SK-N-SH (cell line): ENCODE results near the gene SLC25A53. TPM values are rescaled to one million over a fixed set of nuclear protein-coding genes. Genes with fewer than 3 reads are reported as not detected.

Experiments used
- CTCF ChIA-PET: fragments of 300-600, 350-600 bp; formaldehyde crosslinking; extraction: SDS; loops from one replicate; lab custom pipeline; 2021; lab: Yijun Ruan, JAX
- POLR2A ChIA-PET: fragments of 350-600 bp; sonication (Branson Sonifier 250); formaldehyde crosslinking; extraction: SDS; loops from one replicate; lab custom pipeline; 2020; ENCODE audit warnings: antibody characterized with exemption, inconsistent platforms; lab: Yijun Ruan, JAX
- DNase-seq: peaks from one replicate; pipeline ENCODE4 v3.0.0; 2012
- H2AFZ ChIP-seq: fragments of 200-600 bp; sonication (generic); 2 replicates; pipeline ENCODE4 v1.8.1; 2016; ENCODE audit warnings: antibody characterized with exemption, mild to moderate bottlenecking, low read depth
- H3F3A ChIP-seq: fragments of 200-600 bp; sonication (generic); replicated peaks from 2 replicates; pipeline ENCODE3; 2016; ENCODE audit warnings: antibody characterized with exemption, mild to moderate bottlenecking; ENCODE audit not compliant: insufficient read depth
- H3K27ac ChIP-seq, 2 experiments: fragments of 200-500 bp in 1 of 2; fragments of 200-600 bp in 1 of 2; sonication (Bioruptor generic) in 1 of 2; sonication (generic), shearing (Covaris generic) in 1 of 2; 2 replicates each; pipeline versions ENCODE4 v1.5.1 to v1.6.1; 2014 to 2016; ENCODE audit warnings: low read depth in 2 of 2, inconsistent platforms in 1 of 2, low read length in 1 of 2, mild to moderate bottlenecking in 1 of 2, mixed read lengths in 1 of 2
- H3K27me3 ChIP-seq: fragments of 200-600 bp; sonication (generic), shearing (Covaris generic); 2 replicates; pipeline ENCODE4 v1.6.1; 2016; ENCODE audit warnings: mixed run types; ENCODE audit not compliant: insufficient read depth
- H3K36me3 ChIP-seq, 2 experiments: fragments of 200-500 bp in 1 of 2; fragments of 200-600 bp in 1 of 2; sonication (Bioruptor generic) in 1 of 2; sonication (generic) in 1 of 2; replicated peaks in 1 of 2; 2 replicates each; pipeline versions ENCODE3 to v1.5.1; 2014 to 2016; ENCODE audit warnings: low read length in 1 of 2, mild to moderate bottlenecking in 1 of 2; ENCODE audit not compliant: insufficient read depth in 2 of 2, control insufficient read depth in 1 of 2
- H3K4me1 ChIP-seq, 2 experiments: fragments of 200-500 bp in 1 of 2; fragments of 200-600 bp in 1 of 2; sonication (Bioruptor generic) in 1 of 2; sonication (generic), shearing (Covaris generic) in 1 of 2; 2 replicates each; pipeline versions ENCODE4 v1.5.1 to v1.6.1; 2014 to 2016; ENCODE audit warnings: low read depth in 1 of 2, low read length in 1 of 2, mixed run types in 1 of 2; ENCODE audit not compliant: insufficient read depth in 2 of 2, control insufficient read depth in 1 of 2
- H3K4me2 ChIP-seq: fragments of 200-600 bp; sonication (generic), shearing (Covaris generic); 2 replicates; pipeline ENCODE4 v1.6.1; 2017; ENCODE audit warnings: mixed run types
- H3K4me3 ChIP-seq, 2 experiments: fragments of 200-500 bp in 1 of 2; fragments of 200-600 bp in 1 of 2; sonication (Bioruptor generic) in 1 of 2; sonication (generic), shearing (Covaris generic) in 1 of 2; 2 replicates each; pipeline versions ENCODE4 v1.5.1 to v1.8.1; 2014 to 2016; ENCODE audit warnings: low read depth in 2 of 2, inconsistent platforms in 1 of 2, low read length in 1 of 2, mild to moderate bottlenecking in 1 of 2, mixed read lengths in 1 of 2, moderate library complexity in 1 of 2
- H3K79me2 ChIP-seq: fragments of 200-600 bp; sonication (generic); 2 replicates; pipeline ENCODE4 v1.8.1; 2017; ENCODE audit warnings: mild to moderate bottlenecking; ENCODE audit not compliant: insufficient read depth
- H3K9ac ChIP-seq: fragments of 200-600 bp; sonication (generic); 2 replicates; pipeline ENCODE4 v1.6.1; 2017; ENCODE audit warnings: mixed run types
- H3K9me2 ChIP-seq: fragments of 200-600 bp; sonication (generic); 2 replicates; pipeline ENCODE4 v1.6.1; 2017; ENCODE audit warnings: mixed run types
- H3K9me3 ChIP-seq: fragments of 200-600 bp; sonication (generic); 2 replicates; pipeline ENCODE4 v1.6.1; 2017; ENCODE audit warnings: mixed run types, mild to moderate bottlenecking, moderate library complexity
- H4K20me1 ChIP-seq: fragments of 200-600 bp; sonication (generic); 2 replicates; pipeline ENCODE4 v1.6.1; 2017; ENCODE audit warnings: mild to moderate bottlenecking, mixed run types; ENCODE audit not compliant: insufficient read depth
- CTCF ChIP-seq: fragments of 200-600 bp; sonication (generic); IDR thresholded peaks from 2 replicates; pipeline ENCODE4 v1.6.1; 2017; ENCODE audit warnings: antibody characterized with exemption, mild to moderate bottlenecking, moderate library complexity
- FOSL2 ChIP-seq: IDR thresholded peaks from 2 replicates; pipeline ENCODE4 v1.4.0; 2012; ENCODE audit warnings: low read depth, mild to moderate bottlenecking, moderate library complexity, borderline replicate concordance
- JUND ChIP-seq: IDR thresholded peaks from 2 replicates; pipeline ENCODE4 v1.4.0; 2012
- MAX ChIP-seq: IDR thresholded peaks from 2 replicates; pipeline ENCODE4 v1.4.0; 2012; ENCODE audit warnings: low read depth
- MXI1 ChIP-seq: IDR thresholded peaks from 2 replicates; pipeline ENCODE4 v1.6.1; 2012; ENCODE audit warnings: mild to moderate bottlenecking, low read depth, low read length, improper control_type of control experiment
- NRF1 ChIP-seq: IDR thresholded peaks from 2 replicates; pipeline ENCODE4 v1.6.1; 2012; ENCODE audit warnings: low read depth, mild to moderate bottlenecking, low read length
- POLR2AphosphoS5 ChIP-seq: IDR thresholded peaks from 2 replicates; pipeline ENCODE4 v1.6.1; 2012; ENCODE audit warnings: low read depth, low read length
- RAD21 ChIP-seq: IDR thresholded peaks from 2 replicates; pipeline ENCODE4 v1.6.1; 2012; ENCODE audit warnings: mild to moderate bottlenecking, low read length
- RFX5 ChIP-seq: IDR thresholded peaks from 2 replicates; pipeline ENCODE4 v1.6.1; 2012; ENCODE audit warnings: mild to moderate bottlenecking, improper control_type of control experiment, low read length
- SMC3 ChIP-seq: IDR thresholded peaks from 2 replicates; pipeline ENCODE4 v1.6.1; 2012; ENCODE audit warnings: low read depth, low read length, improper control_type of control experiment
- TCF12 ChIP-seq: IDR thresholded peaks from 2 replicates; pipeline ENCODE4 v1.4.0; 2012
- TEAD4 ChIP-seq: IDR thresholded peaks from 2 replicates; pipeline ENCODE4 v1.4.0; 2012; ENCODE audit warnings: mild to moderate bottlenecking, borderline replicate concordance; ENCODE audit not compliant: insufficient read depth
- USF2 ChIP-seq: fragments of 150-350 bp; IDR thresholded peaks from 2 replicates; pipeline ENCODE4 v1.6.1; 2017; ENCODE audit warnings: antibody characterized with exemption, low read length, low read depth, borderline replicate concordance
- WGBS: methylation state at CpG from one replicate; pipeline ENCODE4 v1.1.6; 2017; ENCODE audit warnings: low lambda C conversion rate; 5-methylcytosine and 5-hydroxymethylcytosine counted together
- polyA plus RNA-seq, 3 experiments: library from polyadenylated mRNA; depleted of rRNA; stranded (reverse); fragments of >200 nt; gene quantifications; 2 replicates each; pipeline ENCODE4 v1.2.3, GENCODE V29; 2012

The SLC25A53 gene
- polyA plus RNA-seq, 1 of the 3 experiments (the other 2 are of a cell fraction): 5.9 TPM

GRCh38 chrX:104195489-104196084, 38.8 kb upstream of the SLC25A53 start:
- no peak overlapping the region for H2AFZ ChIP-seq
- H3K9me3 ChIP-seq: no peaks in the 10 kb centered on the region
- no peaks in the 10 kb centered on the region for H4K20me1 ChIP-seq
- DNase-seq: peak; percentile 33
- peak; percentile 37 for TF ChIP-seq SMC3
- TF ChIP-seq RAD21: peak; percentile 60
- TF ChIP-seq CTCF: peak; percentile 90
- TF ChIP-seq MAX: no peak
- TF ChIP-seq TCF12: no peak
- no peak overlapping the region for H3K4me2 ChIP-seq
- H3K27me3 ChIP-seq: no peaks in the 10 kb centered on the region
- peaks cover 7% of the 10 kb centered on the region for H3F3A ChIP-seq
- CTCF ChIA-PET: interaction anchor here (0.6 to 2.6 kb wide), 36 partner anchors 8 to 726 kb away, joined by 3 to 21 read pairs (median 4); partner anchors contain the start of gene FAM199X
- peaks cover 3 to 20% of the 10 kb centered on the region in 2 experiments for H3K36me3 ChIP-seq
- no peaks in the 10 kb centered on the region for H3K4me1 ChIP-seq
- no peak overlapping the region for H3K27ac ChIP-seq
- H3K4me3 ChIP-seq: no peak overlapping the region
- POLR2A ChIA-PET: no interaction called here
- H3K9me2 ChIP-seq: no peaks in the 10 kb centered on the region
- WGBS: 42% methylated on average over 1 of the region's 1 CpG
- no peak overlapping the region for H3K9ac ChIP-seq
- no peaks in the 10 kb centered on the region for H3K79me2 ChIP-seq

GRCh38 chrX:104195013-104195412, 38.2 kb upstream of the SLC25A53 start:
- ChIA-PET POLR2A (no interaction called here), CTCF (interaction anchor here (0.8 to 2.6 kb wide), 29 partner anchors 9 to 727 kb away, joined by 3 to 21 read pairs (median 4); partner anchors contain the start of gene FAM199X)
- Histone ChIP-seq H3K79me2 (no peaks in the 10 kb centered on the region), H3K4me2 (no peak overlapping the region), H3K36me3 (peaks cover 3 to 25% of the 10 kb centered on the region in 2 experiments), H2AFZ (no peak overlapping the region), H3K4me3 (no peak overlapping the region), H3K4me1 (no peaks in the 10 kb centered on the region), H3F3A (peaks cover 7% of the 10 kb centered on the region), H3K27ac (no peak overlapping the region), H3K27me3 (no peaks in the 10 kb centered on the region), H3K9me2 (no peaks in the 10 kb centered on the region), H3K9ac (no peak overlapping the region), H3K9me3 (no peaks in the 10 kb centered on the region), H4K20me1 (no peaks in the 10 kb centered on the region)
- no peak for DNase-seq
- TF ChIP-seq TEAD4 (no peak), RFX5 (no peak), JUND (no peak), NRF1 (no peak), MXI1 (no peak), POLR2AphosphoS5 (no peak), USF2 (no peak), TCF12 (no peak), RAD21 (no peak), FOSL2 (no peak), MAX (no peak)
- WGBS: 56% methylated on average over 1 of the region's 1 CpG
